Mesothelial cell of epicardium (in vitro differentiated cells): ENCODE results near the gene TAS1R1. TPM values are rescaled to one million over a fixed set of nuclear protein-coding genes. Genes with fewer than 3 reads are reported as not detected.

Experiments used
- DNase-seq, 2 experiments: peaks; one replicate each; pipeline ENCODE4 v3.0.0; 2021; ENCODE audit warnings: low spot score in 2 of 2; ENCODE audit not compliant: unreplicated experiment in 2 of 2
- H3K27ac Mint-ChIP-seq: 2 replicates; pipeline ENCODE4 v1.8.0; 2021; ENCODE audit warnings: mixed read lengths
- H3K27me3 Mint-ChIP-seq: 2 replicates; pipeline ENCODE4 v1.8.0; 2021; ENCODE audit warnings: low read depth, mixed read lengths
- H3K36me3 Mint-ChIP-seq: 2 replicates; pipeline ENCODE4 v1.8.0; 2021; ENCODE audit warnings: mixed read lengths
- H3K4me1 Mint-ChIP-seq: 2 replicates; pipeline ENCODE4 v1.8.0; 2021; ENCODE audit warnings: mixed read lengths
- H3K4me3 Mint-ChIP-seq: 2 replicates; pipeline ENCODE4 v1.8.0; 2021; ENCODE audit warnings: mild to moderate bottlenecking, moderate library complexity, mixed read lengths
- H3K9me3 Mint-ChIP-seq: 2 replicates; pipeline ENCODE4 v1.8.0; 2021; ENCODE audit warnings: mixed read lengths
- total RNA-seq: library from RNA; stranded (reverse); gene quantifications from 3 replicates; pipeline ENCODE4 v1.2.1, GENCODE V29; 2021
- TF ChIP-seq, protein P1 (sequence below): fragments of 200-600 bp; sonication (generic); IDR thresholded peaks from one replicate; pipeline ENCODE4 v1.5.0; 2021; ENCODE audit warnings: antibody characterized with exemption; ENCODE audit not compliant: unreplicated experiment

TAS1R1 gene
- total RNA-seq, 1 donor from 2014 or later = not detected

DNA sequence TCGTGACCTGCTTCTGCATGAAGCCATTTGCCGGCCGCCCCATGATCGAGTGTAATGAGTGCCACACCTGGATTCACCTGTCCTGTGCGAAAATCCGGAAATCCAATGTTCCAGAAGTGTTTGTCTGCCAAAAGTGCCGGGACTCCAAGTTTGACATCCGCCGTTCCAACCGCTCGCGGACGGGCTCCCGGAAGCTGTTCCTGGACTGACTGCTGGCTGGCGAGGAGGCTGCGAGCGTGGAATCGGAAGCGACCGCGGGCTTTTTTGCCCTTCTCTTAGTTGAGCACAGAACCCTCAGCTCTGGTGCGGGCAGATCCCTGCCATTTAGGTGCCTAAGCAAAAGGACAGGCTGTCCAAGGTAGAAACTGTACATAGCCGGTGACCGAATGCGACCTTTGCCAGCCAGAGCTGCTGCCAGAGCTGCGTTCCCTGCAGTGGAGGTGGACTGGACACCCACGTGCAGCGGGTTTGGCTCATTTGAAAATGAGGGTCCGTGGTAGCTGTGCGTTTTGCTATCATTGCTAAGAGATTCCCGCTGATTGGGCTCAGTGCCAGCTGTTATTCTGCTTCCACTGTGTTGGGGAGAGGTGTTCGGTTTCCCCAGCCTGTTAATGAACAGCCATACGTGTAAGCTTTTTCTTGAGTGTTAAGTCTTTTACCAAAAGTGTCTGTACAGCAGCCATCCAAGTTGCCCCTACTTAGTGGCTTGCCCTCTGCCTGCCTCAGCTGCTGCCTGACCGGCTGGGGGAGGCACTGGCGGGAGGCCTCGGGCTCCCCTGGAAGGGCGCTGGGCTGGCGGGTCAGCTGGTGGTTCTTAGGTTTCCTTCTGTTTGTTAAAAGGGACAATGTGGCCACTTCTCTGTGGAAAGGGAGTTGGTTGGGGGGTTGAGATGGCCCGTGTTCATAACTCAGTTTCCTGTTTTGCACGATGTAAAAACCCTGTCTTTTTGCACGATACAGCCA is 66.6 kb downstream of the TAS1R1 start:
- TF ChIP-seq, protein P1, sequence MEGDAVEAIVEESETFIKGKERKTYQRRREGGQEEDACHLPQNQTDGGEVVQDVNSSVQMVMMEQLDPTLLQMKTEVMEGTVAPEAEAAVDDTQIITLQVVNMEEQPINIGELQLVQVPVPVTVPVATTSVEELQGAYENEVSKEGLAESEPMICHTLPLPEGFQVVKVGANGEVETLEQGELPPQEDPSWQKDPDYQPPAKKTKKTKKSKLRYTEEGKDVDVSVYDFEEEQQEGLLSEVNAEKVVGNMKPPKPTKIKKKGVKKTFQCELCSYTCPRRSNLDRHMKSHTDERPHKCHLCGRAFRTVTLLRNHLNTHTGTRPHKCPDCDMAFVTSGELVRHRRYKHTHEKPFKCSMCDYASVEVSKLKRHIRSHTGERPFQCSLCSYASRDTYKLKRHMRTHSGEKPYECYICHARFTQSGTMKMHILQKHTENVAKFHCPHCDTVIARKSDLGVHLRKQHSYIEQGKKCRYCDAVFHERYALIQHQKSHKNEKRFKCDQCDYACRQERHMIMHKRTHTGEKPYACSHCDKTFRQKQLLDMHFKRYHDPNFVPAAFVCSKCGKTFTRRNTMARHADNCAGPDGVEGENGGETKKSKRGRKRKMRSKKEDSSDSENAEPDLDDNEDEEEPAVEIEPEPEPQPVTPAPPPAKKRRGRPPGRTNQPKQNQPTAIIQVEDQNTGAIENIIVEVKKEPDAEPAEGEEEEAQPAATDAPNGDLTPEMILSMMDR = no peak
- H3K27me3 Mint-ChIP-seq = no peaks in the 10 kb centered on the region
- no peaks in the 10 kb centered on the region for H3K9me3 Mint-ChIP-seq
- peak overlapping the region; percentile 90 for H3K27ac Mint-ChIP-seq
- DNase-seq = no peak
- peaks cover 26% of the 10 kb centered on the region for H3K4me1 Mint-ChIP-seq
- peaks cover 24% of the 10 kb centered on the region for H3K36me3 Mint-ChIP-seq
- H3K4me3 Mint-ChIP-seq = no peak overlapping the region

DNA sequence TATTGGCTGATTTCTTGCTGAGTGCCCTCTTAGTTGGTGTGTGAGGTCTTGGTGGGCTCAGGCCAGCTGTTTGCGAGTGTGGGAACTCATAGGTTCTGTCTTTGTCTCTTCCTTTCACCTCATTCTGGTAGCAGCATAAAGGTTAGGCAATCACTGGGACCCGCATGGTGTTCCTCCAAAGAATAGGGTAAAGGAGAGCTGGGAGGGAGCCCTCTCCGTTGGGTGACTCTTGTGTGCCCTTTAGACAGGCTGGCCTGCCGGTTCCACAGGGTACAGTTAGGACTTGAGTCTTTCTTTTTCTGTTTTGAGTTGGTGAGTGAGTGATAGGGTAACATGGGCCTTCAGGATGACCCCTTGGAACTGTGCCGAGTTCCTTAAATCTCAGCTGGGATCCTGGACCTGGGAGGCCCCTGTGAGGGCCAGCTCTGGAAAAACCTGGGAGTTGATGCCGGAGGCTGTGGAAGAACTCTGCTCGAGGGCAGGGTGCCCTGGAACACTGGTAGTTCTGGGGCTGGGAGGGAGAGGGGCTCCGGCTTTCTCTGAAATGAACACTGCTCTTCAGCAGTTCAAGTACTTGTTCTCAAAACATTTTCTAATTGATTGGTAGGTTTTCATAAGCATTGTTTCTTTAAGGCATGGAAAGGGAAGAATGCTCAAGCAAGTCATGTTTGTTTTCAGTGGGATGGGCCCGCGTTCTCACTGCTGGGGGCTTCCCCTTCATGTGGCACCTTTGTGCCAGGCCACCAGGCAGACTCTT is 67.5 kb downstream of the TAS1R1 start:
- DNase-seq = no peak
- peak overlapping the region; percentile 90 for H3K27ac Mint-ChIP-seq
- H3K27me3 Mint-ChIP-seq = no peaks in the 10 kb centered on the region
- TF ChIP-seq, protein P1 = no peak
- peaks cover 29% of the 10 kb centered on the region for H3K4me1 Mint-ChIP-seq
- H3K36me3 Mint-ChIP-seq = peaks cover 26% of the 10 kb centered on the region
- H3K4me3 Mint-ChIP-seq = no peak overlapping the region
- no peaks in the 10 kb centered on the region for H3K9me3 Mint-ChIP-seq

DNA sequence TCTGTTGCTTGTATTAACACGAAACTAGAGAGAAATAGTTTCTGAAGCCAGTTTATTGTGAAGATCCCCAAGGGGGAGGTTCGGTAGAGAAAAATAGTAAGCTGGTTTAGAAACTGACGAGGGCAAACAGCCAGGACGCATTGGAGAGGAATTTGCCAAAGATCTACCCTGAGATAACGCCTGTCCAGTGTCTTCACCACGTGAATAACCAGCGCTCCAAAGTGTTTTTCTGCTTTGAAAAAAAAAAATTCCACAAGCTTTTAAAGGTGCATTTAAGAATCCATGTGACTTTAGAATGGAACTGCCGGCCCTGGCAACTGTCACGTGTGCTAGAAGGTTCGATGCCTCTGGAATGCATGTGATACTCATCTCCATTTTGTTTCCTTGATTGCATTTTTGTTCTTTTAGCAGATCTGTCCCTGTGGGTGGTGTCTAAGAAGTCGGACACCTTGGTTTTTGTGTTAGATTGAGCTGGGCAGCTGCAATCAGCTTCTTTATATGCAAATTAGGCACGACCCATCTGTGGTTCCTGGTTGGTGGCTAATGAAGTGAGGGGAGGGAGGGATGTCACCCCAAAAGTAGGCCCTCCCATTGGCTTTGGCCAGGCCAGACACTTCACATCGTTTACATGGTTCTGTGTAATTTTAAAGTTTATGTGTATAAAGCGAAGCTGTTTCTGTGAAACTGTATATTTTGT is 68.3 kb downstream of the TAS1R1 start:
- Mint-ChIP-seq H3K4me3 (peak overlapping the region; percentile 43), H3K27me3 (no peaks in the 10 kb centered on the region)

DNA sequence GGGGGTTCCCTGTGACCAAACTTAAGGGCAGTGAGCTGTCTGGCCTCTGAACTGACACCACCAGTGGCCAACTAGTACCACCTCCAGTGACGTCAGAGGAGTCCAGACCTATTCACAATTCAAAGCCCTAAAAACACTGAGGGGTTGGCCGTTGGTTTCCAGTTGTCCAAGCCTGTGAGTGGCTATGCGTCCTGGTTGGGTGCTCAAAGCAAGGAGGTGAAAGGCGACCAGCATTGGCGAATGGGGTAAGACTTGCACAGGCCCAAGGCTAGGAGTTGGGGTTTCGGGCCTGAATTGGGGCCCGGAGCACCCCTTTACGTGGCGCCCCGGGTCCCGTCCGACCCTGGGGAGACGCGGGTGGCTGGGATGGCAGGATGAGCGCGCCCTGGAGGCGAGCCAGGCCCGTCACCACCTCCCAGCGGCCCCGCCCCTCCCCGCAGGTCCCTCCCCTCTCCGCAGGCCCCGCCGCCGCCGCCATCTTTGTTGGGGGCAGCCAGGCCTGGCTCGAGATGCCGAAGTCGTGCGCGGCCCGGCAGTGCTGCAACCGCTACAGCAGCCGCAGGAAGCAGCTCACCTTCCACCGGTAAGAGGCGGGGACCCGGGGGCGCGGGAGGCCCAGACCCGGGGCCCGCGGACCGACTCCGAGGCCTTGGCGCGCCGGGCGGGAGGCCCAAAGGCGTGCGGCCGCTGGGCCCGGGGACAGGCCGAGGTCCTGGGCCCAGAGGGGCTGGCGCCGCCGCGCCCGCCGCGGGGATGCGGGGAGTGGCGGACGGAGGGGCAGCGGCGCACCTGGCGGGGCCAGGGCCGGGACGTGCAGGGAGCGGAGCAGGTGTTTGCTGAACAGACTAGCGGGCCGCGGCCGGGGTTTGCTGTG is 69.8 kb downstream of the TAS1R1 start, which contains the start of gene THAP3:
TSS of gene THAP3 (plus strand) at position 159 of the 874 bp plus-strand sequence. CDS start at position 510, 351 bp downstream.
- Mint-ChIP-seq H3K4me1 (peaks cover 30% of the 10 kb centered on the region), H3K36me3 (peaks cover 34% of the 10 kb centered on the region), H3K4me3 (peak within 1 kb of the TSS; percentile 81), H3K9me3 (no peaks in the 10 kb centered on the region), H3K27ac (peak within 1 kb of the TSS; percentile 90), H3K27me3 (no peaks in the 10 kb centered on the region)
- peak; percentile 89 for DNase-seq
- TF ChIP-seq, protein P1 = no peak

More for the DNA sequence above, 68.3 kb downstream of the TAS1R1 start:
- DNase-seq = no peak
- TF ChIP-seq, protein P1 = no peak
- Mint-ChIP-seq H3K9me3 (no peaks in the 10 kb centered on the region), H3K4me1 (peaks cover 30% of the 10 kb centered on the region), H3K36me3 (peaks cover 30% of the 10 kb centered on the region), H3K27ac (peak overlapping the region; percentile 90)
